T follicular helper cell (primary cell): ENCODE data around the gene ZFYVE21.
"Not testable (repeated sequence)": the region's sequence is repeated elsewhere in the genome, so short reads cannot be mapped to it uniquely, and the experiment has no call there.

Experiments used
- DNase-seq: peaks from one replicate; pipeline ENCODE4 v3.0.0-alpha.2; 2020; ENCODE audit warnings: low read depth

The ZFYVE21 gene

GRCh38 chr14:103763730-103764488, 48.3 kb downstream of the ZFYVE21 start:
- no peak for DNase-seq

DNA sequence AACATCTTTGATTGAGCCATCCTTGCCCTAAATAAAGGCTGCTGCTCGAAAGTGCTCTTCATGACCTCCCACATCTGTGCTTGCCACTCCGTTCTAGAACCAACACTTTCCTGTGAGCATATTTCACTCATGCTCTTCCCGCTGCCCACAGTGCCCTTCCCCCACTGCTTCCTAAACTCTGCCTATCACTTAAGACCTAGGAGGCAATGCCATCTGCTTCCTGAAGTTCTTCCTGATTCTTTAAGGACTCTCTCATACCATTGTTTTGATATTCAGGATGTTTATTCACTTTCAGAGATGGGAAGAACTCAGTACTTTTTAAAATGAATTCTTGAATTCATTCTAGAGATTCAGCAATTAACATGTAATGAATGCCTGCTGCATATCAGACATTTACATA, 49.9 kb downstream of the ZFYVE21 start:
- no peak for DNase-seq

GRCh38 chr14:103767336-103767894, 51.8 kb downstream of the ZFYVE21 start:
- no peak for DNase-seq

DNA sequence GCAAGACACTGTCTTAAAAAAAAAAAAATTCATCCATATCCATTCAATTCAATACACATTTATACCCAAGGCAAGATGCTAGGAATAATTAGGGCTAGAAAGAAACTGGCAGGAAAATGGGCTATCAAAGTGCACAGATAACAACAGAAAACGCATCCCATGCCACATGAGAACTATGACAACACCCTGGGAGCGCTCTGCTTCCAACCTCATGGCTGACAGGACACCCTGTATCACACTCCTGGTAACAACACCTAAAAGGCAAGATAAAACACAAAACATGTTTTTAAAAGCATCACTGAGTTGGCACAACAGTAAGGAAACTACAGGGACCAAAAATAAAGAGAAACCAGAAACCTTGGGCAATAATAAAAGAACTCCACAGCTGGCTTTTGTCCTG, 54.9 kb downstream of the ZFYVE21 start:
- DNase-seq, result no peak

GRCh38 chr14:103770902-103771301, 55.3 kb downstream of the ZFYVE21 start:
- no peak for DNase-seq

GRCh38 chr14:103772078-103772712, 56.6 kb downstream of the ZFYVE21 start:
- no peak for DNase-seq

- no peak for DNase-seq
Observed at GRCh38 chr14:103773521-103773920, 57.9 kb downstream of the ZFYVE21 start.

GRCh38 chr14:103775506-103775905, 59.9 kb downstream of the ZFYVE21 start:
- no peak for DNase-seq

DNA sequence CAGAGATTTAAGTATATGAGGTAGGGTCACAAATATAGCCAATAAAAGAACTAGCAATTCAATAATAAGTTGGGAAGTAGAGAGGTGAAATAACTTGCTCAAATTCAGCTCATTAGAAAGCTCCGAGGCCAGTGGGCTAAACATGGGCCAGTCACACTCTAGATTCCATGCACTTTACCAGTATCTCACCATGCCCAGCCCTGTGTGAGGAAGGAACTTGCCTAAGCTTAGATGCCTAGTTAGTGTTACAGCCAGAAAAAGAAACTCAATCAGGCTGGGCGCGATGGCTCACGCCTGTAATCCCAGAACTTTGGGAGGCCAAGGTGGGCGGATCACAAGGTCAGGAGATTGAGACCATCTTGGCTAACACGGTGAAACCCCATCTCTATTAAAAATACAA, 60.7 kb downstream of the ZFYVE21 start:
- DNase-seq, result not testable (repeated sequence)

DNA sequence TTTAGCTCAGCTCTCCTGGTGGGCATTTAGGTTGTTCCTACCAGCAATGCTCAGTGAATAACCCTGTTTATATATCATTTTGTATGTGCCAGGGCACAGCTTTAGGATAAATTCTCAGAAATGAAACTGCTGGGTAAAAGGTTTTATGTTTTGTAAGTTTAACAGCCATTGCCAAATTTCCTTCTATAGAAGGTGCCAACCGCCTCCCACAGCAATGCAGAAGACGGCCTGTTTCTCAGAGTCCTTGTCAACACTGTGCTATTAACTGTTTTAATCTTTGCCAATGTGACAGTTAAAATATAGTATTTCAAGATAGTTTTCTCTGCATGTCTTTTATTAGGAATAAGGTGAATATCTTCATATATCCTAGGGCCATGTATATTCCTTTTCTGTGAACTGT, 66.8 kb downstream of the ZFYVE21 start:
- DNase-seq, result no peak
